HG02623 (cell line): ENCODE data around the gene TRAPPC3L.
A peak's percentile ranks its signal among the peaks of the same experiment; 100 is the strongest.

Experiments
- ATAC-seq: cut with Tn5 transposase; IDR thresholded peaks from one replicate; pipeline ENCODE4 v1.9.1; 2021; ENCODE audit warnings: moderate library complexity; ENCODE audit not compliant: unreplicated experiment

TRAPPC3L gene

GRCh38 chr6:116545651-116546050 is at the start of gene TRAPPC3L:
TSS of gene TRAPPC3L (minus strand) at chr6:116545684. CDS start at chr6:116545514, 170 bp downstream.
- no peak for ATAC-seq

- no peak for ATAC-seq
Observed at GRCh38 chr6:116595247-116595646, 49.8 kb upstream of the TRAPPC3L start.

- no peak for ATAC-seq
Observed at GRCh38 chr6:116586738-116587137, 41.3 kb upstream of the TRAPPC3L start.

- no peak for ATAC-seq
Observed at GRCh38 chr6:116586276-116586675, 40.8 kb upstream of the TRAPPC3L start.

- ATAC-seq: no peak
Observed at GRCh38 chr6:116580198-116580597, 34.7 kb upstream of the TRAPPC3L start.

- ATAC-seq: no peak
Observed at GRCh38 chr6:116579143-116579542, 33.7 kb upstream of the TRAPPC3L start.

GRCh38 chr6:116578335-116578734 is 32.9 kb upstream of the TRAPPC3L start:
- ATAC-seq: no peak

GRCh38 chr6:116577486-116577885 is 32.0 kb upstream of the TRAPPC3L start:
- no peak for ATAC-seq

GRCh38 chr6:116575227-116575626 is 29.7 kb upstream of the TRAPPC3L start:
- no peak for ATAC-seq

GRCh38 chr6:116572162-116572561 is 26.7 kb upstream of the TRAPPC3L start:
- no peak for ATAC-seq

- no peak for ATAC-seq
Observed at GRCh38 chr6:116571683-116572000, 26.2 kb upstream of the TRAPPC3L start.

GRCh38 chr6:116570856-116571682 is 25.6 kb upstream of the TRAPPC3L start, which contains the start of gene RWDD1:
TSS of gene RWDD1 (plus strand) at chr6:116571504. CDS start at chr6:116571583, 79 bp downstream.
- ATAC-seq: peak; percentile 93

GRCh38 chr6:116568821-116569755 is 23.6 kb upstream of the TRAPPC3L start:
- no peak for ATAC-seq

GRCh38 chr6:116568111-116568510 is 22.6 kb upstream of the TRAPPC3L start:
- ATAC-seq: no peak

- no peak for ATAC-seq
Observed at GRCh38 chr6:116564921-116565872, 19.7 kb upstream of the TRAPPC3L start.

GRCh38 chr6:116564311-116564710 is 18.8 kb upstream of the TRAPPC3L start:
- ATAC-seq: no peak

- ATAC-seq: no peak
Observed at GRCh38 chr6:116563830-116564229, 18.3 kb upstream of the TRAPPC3L start.

GRCh38 chr6:116562614-116563013 is 17.1 kb upstream of the TRAPPC3L start:
- ATAC-seq: no peak

GRCh38 chr6:116562019-116562403 is 16.5 kb upstream of the TRAPPC3L start:
- ATAC-seq: no peak

GRCh38 chr6:116561377-116562018 is 16.0 kb upstream of the TRAPPC3L start:
- ATAC-seq: peak; percentile 70
